ENCODE results near the gene CIAO2B.
"Not testable (repeated sequence)": the region's sequence is repeated elsewhere in the genome, so short reads cannot be mapped to it uniquely, and the experiment has no call there.

The CIAO2B gene

DNA sequence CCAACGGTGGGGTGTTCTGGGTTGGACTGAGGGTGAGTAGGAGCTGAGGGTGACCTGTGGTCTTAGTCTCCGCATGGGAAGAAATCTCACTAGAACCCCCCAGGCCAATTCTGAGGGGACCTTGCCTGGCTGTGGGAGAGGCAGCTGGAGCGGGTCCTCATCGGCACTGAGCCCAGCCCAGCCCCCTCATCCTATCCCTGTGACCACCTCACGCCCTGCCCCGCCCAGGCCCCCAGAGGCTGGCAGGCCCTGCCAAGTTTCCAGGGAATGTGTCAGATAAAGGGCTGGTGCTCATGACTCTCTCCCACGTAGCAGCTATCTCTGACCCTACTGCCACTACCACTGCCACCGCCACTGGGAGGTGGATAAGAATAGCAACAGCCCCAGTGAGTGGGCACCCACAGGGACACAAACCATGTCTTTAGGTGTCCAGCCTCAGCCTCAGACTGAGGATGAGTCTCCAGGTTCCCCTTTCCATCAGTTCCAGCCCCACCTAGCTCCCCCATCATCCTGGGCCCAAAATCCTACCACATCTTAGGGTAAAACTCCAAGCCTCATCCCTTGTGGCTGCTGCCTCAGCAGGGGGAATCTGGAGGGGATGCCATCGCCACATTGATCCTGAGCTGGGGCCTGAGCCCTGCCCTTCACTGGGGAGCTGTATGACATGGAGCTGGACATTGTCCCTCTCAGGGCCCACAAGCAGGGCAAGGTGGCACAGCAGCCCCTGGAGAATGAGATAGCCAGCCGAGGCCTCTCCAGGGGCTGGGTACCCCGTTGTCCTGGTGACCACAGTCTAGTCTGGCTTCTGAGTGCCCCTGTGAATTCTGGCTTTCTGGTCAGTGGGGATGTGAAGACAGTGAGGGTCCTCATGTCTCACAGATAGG is 30.4 kb downstream of the CIAO2B start:
- DNase-seq (ENCODE audit: low read depth), result no peak

DNA sequence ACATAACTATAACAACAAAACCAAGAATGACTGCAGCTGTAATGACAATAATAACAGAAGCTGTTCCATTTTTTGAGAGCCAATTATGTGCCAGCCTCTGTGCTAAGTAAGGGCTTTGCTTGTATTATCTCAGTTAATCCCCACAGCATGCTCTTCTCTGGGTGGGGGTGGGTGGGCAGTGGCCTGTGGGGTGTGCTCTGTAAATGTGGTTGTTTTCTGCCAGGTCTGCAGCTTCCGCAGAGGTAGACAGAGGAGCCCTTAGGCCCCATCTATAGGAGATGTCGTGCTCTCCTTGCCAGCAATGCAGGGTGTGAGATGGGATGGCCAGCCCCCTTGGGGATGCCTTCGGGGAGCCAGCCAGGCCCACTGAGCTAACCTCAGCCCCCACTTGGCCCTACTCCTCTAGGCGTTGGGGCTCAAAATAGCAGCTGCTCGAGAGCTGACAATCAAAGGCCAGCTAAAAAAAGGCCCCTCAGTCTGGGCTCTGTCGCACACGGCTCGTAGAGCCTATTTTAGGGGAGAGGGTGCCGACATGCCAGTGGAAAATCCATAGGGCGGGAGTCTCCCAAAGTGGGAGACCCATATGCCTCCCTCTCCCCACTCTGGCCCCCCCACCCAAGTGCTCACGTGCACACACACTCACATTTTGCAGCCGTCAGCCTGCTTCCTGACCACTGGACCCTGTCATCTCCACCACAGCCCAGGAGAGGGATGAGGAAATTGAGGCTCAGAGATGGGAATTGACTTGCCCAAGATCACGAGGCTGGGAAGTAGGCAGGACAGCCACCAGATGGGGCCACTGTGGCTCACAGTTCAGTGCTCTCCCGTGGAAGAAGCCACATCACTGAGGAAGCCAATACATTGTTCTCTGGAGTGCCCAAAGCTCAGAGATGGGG is 31.3 kb downstream of the CIAO2B start:
- no peak for DNase-seq (ENCODE audit: low read depth)

DNA sequence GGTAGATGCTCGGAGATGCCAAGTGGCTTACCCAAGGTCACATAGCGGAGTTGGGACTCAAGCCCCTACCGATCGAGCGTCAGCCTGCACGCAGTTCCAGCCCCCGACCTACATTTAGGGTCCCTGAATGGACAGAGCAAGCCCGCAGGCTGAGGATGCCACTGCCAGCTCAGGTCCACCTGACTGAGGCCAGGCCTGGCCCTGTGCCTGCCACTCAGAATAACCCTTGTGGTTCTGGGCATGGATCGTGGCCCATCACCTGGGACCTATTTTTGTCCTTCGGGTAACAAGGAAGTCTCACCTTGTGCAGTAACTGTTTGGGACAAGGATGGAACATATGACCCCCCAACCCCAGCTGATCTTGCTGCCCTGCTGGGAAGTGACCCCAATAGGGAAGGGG is 32.6 kb downstream of the CIAO2B start:
- no peak for DNase-seq (ENCODE audit: low read depth)

DNA sequence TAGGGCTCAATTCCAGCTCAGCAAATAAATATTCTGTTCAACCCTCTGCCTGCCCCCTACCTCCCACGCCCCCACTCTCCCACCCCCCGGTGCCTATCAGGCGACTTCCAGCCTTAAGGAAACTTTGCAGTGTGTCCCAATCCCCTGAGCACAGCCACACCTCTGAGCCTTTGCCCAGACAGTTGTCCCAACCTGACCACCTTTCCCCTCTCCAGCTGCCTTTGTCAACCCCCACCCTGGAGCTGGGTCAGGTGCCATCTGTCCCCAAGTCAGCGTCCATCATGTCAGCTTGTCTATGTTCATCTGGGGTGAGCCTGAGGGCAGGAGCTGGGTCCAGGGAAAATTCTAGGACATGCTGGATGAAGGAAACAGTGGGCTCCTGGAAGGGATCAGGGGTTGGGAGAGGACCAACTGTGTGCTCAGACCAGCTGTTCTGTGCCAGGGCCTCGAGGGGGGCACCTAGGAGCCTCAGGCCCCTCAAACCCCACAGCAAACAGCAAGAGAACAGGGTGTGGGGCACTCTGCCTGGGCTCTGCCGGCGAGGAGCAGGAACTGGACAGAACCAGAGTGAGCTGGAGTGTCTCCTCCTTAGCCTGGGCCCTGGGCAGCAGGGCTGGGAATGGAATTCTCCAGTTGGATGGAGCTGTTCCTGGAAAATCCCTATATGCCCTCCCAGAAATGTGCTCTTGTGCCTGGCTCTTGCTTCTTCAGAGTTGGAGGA is 33.3 kb downstream of the CIAO2B start:
- no peak for DNase-seq (ENCODE audit: low read depth)

DNA sequence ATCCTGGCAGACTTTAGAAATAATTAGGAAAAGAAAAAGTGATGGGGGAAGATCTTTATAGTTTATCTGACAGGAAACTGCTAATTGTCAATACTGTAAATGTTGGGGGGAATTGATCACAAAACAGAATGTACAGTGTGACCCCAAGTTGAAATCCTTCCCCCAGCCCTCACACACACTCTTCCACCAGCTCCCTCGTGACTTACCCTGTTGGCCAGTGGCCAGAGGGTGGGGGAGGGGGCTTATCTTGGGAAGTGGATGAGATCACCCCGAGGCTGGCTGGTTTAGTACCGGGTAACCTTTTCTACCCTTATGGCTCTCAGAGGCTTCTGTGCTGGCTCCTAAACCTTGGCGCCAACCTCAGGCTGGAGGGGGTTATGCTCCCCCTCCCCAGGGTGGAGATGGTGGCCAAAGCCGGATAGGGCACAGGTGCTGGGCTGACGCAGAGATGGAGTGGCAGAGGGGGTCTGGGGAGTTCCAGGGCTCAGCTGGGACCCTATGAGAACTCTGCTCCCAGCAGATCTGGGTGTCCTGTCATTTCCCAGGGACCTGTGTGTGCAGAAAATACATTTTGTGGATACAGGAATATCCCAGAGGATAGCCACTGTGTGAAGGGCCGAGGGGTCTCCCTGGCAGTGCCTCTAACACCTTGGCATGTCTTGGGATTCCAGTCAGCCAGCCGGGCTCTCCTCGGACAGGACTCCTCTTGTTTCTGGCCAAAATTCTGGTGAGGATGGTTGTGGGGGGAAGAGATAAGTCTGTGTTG is 34.1 kb downstream of the CIAO2B start:
- peak; percentile 15 for DNase-seq (ENCODE audit: low read depth)

DNA sequence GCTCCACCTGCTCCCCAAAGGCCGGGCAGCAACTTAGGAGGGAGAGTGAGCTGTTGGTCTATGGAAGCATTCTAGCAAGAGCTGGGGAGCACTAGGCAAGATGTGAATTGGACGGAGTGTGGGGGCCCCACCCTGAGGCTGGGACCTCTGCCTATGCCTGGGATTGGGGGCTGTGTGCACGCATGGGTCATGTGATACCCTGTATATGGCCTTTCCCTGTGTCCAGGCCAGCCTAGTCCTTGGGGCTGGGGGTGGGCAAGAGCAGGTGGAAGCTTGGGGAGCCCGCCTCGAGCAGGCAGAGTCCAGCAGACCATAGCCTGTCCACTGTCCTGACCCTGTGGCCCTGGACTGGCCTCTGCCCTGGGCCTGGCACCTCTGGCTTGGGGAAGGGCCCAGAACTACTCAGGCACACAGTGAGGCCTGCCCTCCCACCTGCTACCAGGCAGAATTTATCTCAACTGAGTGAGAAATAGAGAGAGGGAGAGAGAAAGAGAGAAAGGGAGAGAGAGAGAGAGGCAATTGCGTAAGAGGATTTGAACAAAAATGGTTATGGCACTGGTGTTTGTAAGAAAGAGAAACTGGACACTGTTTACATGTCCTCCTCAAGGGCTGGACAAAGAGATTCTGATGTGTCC is 34.8 kb downstream of the CIAO2B start:
- no peak for DNase-seq (ENCODE audit: low read depth)

DNA sequence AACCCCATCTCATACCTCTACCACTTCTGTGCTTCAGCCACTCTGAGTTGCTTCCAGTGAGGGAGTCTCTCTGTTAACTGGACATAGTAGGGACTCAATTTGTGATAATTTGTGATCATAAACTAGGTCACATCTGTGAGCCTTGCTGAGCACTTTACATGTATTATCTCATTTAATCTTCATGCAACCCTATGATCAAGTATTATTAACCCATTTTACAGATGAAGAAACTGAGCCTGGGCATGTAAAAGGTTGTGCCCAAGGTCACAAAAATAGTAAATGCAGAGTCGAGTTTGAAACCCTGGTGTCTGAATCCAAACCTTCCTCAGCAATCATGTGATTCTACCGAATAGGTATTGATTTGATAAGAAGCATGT is 35.3 kb downstream of the CIAO2B start:
- no peak for DNase-seq (ENCODE audit: low read depth)

DNA sequence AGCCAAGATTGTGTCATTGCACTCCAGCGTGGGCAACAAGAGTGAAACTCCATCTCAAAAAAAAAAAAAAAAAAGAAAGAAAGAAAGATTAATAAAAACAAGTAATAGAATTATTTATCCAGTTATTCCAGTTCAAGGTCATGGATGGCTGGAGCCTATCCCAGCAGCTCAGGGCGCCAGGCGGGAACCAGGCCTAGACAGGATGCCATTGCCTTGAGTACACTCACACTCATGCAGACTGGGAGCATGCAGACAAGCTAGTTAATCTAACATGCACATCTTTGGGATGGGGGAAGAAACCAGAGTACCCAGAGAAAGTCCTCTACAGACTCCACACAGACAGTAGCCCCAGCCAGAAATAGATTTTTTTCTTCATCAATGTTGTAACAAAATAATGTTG is 36.0 kb downstream of the CIAO2B start:
- no peak for DNase-seq (ENCODE audit: low read depth)

DNA sequence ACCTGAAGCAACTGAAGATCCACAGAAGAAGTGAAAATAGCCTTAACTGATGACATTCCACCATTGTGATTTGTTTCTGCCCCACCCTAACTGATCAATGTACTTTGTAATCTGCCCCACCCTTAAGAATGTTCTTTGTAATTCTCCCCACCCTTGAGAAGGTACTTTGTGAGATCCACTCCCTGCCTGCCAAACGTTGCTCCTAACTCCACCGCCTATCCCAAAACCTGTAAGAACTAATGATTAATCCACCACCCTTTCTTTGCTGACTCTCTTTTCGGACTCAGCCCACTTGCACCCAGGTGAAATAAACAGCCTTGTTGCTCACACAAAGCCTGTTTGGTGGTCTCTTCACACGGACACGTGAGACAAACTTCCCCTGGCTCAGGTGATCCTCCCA is 37.5 kb downstream of the CIAO2B start:
- DNase-seq (ENCODE audit: low read depth), result not testable (repeated sequence)

DNA sequence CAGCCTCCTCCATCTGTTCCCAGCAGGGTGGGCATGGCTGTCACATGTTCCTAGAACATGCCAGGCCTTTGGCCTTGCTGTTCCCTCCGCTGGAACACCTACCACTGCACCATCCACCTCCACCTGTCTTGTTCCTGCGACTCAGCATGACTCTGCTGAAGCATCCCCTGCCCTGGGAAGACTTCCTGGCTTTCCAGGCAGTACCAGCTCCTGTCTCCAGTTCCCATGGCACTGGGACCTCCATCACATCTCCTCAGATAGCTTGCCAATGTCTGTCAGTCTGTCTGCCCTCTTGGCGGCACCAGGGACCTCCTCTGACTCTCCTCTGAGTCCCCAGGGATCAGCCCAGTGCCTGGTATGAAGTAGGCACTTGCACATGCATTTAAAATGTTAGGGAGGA is 38.2 kb downstream of the CIAO2B start:
- DNase-seq (ENCODE audit: low read depth), result no peak

DNA sequence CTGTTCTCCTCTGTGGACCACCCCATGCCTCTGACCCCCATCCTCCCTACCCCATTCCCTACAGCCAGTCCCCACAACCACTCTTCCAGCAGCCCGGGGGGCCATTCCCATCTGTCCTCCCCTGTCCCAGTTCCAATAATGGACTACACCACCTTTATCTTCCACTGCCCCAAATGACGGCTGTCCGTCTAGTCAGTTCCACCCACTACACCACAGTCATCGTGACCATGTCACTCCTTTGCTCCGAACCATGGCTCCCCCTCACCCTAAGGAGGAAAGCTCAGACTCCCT is 38.6 kb downstream of the CIAO2B start:
- DNase-seq (ENCODE audit: low read depth), result no peak

DNA sequence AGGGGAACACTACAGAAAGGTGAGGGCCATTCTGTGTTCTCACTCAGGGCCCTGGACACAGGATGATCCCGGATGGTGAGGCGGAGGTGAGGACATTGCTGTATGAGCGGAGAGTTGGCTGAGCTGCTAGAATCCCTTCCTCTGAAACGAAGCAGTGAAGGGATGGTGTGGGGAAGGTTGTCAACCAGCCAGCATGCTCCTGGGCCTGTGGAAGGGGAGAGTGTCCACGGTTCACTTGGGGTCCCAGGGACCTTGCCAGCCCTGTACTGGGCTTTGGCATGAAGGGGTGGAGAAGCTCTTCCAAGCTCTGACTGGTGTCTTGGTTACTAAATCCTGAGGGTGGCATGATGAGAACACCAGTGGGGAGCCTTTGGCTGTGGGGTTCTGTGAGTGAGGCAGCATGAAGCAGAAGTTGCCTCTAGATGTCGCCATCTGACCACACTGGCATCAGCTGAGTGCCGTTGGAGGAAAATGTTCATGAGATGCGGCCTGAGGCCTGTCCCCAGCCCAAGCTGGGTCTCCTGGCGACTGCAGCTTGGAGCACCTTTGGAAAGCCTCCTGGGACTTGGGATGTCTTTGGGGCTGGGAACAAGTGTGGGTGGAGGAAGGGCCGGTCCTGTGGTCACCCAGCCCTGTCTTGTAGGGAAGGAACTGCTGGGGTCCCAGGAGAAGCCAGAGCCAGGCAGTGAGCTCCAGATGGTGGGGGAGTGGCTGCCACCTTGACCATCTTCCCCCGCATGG is 39.1 kb downstream of the CIAO2B start:
- DNase-seq (ENCODE audit: low read depth), result peak; percentile 37

DNA sequence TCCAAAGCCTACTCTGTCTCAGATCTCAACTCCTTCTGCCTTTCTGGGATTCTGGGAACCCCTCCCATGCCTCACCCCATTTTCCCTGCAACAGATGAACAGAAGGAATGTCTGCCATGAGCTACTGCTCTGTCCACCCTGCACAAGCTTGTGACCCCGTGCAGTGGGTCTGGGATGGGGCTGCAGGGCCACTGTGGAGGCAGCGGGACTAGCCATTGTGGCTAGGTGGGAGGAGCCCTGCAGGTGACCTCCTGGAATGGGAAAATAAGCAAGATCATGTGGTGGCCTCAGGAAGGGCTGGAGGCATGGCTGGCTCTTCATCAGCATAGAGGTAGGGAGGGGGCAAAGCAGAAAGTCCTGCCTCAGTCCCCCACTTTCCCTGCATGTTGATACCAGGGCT is 40.1 kb downstream of the CIAO2B start:
- no peak for DNase-seq (ENCODE audit: low read depth)

DNA sequence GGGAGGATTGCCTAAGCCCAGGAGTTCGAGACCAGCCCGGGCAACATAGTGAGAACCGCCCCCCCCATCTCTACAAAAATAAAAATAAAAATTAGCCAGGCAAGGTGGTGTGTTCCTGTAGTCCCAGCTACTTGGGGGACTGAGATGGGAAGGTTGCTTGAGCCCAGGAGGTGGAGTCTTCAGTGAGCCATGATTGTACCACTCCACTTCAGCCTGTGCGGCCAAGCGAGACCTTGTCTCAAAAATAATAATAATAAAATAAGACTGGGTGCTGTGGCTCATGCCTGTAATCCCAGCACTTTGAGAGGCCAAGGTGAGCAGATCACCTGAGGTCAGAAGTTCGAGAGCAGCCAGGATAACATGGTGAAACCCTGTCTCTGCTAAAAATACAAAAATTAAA is 42.4 kb downstream of the CIAO2B start:
- no peak for DNase-seq (ENCODE audit: low read depth)

DNA sequence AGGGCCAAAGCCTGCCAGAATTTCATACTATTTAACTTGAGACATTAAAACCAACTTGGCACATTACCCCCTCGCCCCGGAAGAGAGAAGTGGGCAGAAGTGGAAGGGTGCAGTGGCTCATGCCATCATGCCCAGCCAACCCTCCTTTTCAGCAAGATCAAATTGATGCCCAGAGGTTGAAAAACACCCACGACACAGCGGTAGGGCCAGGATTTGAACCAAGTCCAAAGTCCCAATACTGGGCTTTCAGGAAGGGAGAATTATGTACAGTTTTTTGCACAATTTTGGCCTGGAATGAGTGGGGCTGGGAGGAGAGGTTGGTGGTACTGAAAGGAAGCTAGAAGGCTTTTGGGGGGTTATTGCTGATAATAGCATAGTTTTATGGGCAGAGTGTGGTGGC is 42.8 kb downstream of the CIAO2B start:
- DNase-seq (ENCODE audit: low read depth), result no peak

DNA sequence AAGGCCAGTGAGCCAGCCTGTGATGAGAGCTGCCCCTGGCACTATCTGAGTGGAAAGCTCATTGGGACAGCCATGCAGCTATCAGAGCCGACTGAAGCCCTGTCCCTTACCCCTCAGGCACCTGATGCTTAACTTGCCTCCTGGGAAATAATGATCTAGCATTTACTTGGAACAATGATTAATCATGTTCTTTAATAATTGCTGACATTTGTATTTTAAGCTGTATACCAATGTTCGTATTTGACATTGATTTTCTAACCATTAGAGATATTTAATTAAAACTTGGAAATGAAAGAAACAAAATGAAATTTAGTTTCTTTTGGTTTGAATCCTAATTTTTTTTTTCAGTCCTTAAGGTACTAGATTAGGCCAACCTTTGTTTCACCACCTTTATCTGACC is 43.4 kb downstream of the CIAO2B start:
- no peak for DNase-seq (ENCODE audit: low read depth)

DNA sequence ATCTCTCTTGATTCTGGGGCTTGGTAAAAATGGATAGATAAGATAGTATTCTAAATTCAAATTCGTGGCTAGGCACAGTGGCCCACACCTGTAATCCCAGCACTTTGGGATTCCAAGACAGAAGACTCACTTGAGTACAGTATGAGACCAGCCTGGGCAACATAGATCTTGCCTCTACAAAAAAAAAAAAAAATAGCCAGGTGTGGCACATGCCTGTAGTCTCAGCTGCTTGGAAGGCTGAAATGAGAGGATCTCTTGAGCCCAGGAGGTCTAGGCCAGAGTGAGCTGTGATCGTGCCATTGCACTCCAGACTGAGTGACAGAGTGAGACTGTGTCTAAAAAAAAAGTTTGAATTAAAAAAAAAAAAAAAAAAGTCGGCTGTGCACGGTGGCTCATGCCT is 44.6 kb downstream of the CIAO2B start:
- DNase-seq (ENCODE audit: low read depth), result no peak

DNA sequence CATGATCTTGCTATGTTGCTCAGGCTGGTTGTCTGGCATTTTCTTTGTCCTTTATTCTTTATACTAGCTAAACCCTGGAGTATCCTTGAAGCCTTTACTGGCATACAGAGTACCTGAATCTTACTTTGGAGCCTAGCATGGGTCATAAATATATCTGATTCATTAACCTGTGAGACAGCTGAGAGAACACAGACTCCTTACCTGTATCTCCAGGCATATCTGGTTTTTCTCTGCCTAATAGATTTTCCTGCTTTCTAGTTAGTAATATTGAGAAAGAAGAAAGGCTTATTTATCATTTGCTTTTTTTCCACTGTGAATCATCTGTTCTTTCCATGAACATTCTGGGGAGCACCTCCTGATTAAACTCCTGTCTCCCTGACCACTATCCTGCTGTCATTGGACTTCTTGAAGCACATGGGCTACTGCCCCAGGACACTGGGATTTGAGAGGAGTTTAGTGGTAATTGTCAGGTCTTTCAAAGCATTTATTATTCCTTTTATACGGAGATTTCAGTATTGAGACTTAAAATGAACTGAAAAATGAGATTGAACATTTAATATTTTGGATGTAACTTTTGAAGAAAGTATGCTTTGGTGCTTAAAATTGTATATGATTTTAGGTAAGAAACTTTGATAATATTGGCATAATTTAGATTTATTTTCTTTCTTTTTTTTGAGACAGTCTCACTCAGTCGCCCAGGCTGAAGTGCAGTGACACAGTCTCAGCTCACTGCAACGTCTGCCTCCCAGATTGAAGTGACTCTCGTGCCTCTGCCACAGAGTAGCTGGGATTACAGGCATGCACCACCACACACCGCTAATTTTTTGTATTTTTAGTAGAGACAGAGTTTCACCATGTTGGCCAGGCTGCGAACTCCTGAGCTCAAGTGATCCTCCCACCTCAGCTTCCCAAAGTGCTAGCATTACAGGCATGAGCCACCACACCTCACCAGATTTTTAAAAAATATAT is 45.3 kb downstream of the CIAO2B start:
- DNase-seq (ENCODE audit: low read depth), result no peak

DNA sequence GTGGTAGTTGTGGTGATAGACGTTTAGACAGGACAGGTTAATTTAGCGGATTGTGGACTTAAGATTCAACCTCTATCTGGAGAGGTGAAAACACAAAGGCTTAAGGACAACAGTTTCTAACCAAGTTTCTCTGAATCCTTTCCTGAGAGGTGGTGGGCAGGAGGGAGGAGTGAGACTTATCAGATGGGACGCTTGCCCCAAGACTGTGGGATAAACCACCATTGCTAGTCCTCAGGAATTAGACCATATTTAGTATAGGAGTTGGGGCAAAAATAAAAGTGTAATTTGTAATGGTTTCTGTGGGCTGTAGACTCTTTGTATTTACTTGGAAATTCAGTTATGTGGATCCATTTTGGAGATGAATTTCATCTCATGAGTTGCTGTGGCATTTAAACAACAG is 47.3 kb downstream of the CIAO2B start:
- DNase-seq (ENCODE audit: low read depth), result no peak

DNA sequence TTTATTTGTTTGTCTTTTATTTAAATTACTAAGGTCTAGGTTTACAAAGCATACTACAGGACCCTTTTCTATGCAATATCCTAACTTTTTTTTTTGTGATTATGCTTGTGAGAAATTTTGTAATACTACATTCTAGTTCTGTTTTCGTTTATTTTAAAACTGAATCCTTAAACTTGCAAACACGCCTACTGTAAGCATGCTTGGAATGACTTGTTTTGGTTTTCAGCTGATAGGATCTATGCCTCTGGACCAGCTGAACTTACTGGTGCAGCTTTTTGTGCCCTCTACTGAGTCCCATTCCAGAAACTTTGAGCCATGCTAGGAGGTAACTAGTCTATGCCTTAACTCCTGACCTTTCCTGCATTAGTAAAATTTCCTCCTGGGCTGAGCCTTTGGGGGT is 47.9 kb downstream of the CIAO2B start:
- DNase-seq (ENCODE audit: low read depth), result no peak
